ENCODE measurements around the gene AGAP2.
"Not testable (repeated sequence)": the region's sequence is repeated elsewhere in the genome, so short reads cannot be mapped to it uniquely, and the experiment has no call there.

AGAP2 gene

DNA sequence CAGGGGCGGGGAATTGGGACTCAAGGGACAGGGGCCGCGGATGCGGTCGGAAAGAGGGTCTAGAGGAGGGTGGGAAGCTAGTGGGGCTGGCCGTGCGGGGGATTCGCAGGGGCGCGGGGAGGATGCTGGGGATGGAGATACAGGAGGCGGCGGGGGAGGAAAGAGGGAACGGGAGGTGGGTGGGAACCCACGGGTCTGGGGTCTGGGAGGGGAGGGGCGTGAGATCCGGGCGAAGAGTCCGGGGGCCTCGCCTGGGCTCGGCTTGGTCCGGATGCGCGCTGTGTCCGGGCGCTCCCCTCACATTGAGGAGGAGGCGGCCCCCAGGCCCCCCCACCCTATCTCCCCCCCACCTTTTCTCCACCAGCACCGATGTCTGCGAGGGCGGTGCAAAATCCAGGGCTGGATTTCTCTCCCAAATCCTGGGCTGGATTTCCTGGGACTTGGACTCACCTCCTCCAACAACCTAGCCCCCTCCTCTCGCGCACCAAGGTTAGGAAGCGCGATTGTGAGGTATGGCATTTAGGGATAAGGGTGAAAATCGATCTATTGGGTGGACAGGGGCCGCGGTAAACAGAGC is at the start of gene AGAP2:
Gene AGAP2, minus strand, starts transcription at position 82 of the 577 bp plus-strand sequence. CDS start 496 bp downstream, outside the sequence.
- DNase-seq = no peak

DNA sequence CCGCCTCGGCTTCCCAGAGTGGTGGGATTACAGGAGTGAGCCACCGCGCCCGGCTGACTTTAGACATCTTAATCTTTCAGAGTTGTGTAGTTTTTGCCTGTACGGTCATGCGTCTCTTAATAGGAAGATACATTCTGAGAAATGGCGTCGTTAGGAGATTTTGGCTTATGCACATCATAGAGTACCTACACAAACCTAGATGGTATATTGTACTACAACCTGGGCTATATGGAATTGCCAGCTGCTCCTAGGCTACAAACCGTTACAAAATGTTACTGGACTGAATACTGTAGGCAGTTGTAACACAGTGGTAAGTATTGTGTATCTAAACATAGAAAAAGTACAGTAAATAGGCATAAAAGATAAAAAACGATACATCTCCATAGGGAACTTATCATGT is 45.3 kb upstream of the AGAP2 start:
- DNase-seq = no peak

DNA sequence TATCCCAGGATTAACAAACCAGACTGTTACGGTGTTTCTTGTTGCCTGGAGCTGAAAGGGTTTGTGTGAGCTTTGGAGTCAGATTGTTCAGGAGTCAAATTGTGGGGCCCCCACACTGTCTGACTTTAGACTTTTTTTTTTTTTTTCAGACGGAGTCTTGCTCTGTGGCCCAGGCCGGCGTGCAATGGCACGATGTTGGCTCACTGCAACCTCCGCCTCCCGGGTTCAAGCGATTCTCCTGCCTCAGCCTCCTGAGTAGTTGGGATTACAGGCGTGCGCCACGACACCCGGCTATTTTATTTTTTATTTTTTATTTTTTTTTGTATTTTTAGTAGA is 44.9 kb upstream of the AGAP2 start:
- no peak for DNase-seq

DNA sequence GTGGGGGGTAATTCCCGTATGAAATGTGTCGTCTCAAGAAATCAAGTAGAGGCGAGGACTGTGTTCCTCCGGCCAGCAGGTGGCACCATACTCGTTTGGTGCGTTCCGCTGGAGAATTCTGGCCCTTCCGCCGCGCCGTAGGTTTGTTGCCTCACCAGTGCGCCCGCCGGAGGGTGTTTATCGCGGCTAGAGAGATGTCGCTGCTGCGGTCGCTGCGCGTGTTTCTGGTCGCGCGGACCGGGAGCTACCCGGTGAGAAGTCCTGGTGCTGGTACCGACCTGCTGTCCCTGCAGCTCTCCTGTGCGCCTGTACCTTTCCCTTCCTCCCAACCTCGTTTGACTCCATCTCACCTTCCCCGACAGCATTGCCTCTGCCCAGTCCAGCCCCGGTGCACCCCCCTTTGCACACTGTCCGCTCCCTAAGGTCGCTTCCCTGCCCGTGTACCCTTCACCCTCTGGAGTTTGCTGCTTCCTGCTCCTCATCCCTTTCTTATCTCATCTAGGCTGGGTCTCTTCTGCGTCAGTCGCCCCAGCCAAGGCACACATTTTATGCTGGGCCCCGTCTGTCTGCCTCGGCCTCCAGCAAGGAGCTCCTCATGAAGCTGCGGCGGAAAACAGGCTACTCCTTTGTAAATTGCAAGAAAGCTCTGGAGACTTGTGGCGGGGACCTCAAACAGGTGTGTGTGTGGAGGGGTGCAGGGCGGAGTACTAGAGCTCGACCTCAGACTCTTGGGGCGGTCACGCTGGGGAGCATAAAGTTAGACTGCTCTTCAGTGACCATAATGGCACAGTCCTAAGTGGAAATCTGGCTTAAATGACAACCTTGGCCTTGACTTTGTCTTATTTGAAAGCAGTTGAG is 44.3 kb upstream of the AGAP2 start, which contains the start of gene TSFM:
Gene TSFM, plus strand, starts transcription at position 180 of the 858 bp plus-strand sequence. Its CDS starts 15 bp downstream, at position 195.
- DNase-seq = peak; percentile 97

DNA sequence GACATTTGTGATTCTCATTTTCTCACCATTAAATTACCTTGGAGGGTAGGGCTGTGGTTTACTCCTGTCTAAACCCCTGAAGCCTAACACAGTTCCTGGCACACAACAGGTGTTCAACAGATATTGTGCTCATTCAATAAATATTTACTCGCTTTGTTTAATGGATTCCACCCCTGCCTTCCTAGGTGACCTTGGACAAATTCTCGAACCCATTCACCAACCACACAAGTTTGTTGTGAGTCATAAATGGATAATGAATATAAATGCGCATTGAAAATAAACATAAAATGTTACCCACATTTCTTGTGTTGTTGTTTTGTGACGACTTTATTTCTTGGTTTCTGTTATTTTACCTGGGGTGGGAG is 43.7 kb upstream of the AGAP2 start:
- no peak for DNase-seq

DNA sequence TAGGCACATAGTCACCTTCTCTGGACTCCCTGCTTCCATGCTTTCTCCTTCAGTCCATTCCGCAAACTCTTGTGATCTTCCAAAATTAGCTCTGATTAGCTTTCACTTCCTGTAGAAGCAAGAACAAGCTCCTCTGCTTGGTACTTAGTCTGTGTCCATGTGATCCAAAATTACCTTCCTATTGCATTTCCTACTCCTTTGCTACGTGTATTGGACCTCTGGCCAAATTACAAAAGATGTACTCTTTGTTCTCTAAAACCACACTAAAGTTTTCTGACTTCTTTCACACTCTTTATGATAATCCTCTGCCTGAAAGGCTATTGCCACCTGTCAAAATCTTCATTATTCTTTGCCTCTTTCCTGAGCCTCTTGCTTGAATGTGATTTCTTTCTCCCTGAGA is 43.3 kb upstream of the AGAP2 start:
- DNase-seq = no peak

DNA sequence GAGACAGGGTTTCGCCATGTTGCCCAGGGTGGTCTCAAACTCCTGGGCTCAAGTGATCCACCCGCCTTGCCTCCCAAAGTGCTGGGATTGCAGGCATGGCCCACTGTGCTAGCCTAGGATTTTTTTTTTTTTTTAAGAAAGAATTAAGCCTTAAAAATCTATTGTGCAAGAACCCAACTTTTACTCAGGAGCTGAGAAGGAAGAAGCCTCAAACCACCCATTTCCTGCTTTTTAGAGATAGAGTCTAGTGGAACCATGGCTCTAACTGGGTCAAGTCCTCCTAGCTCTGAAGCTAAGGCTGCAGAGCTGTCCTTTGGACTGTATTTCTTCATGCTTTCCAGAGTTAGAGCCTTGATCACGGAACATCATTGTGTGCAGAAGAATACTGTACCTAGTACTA is 42.7 kb upstream of the AGAP2 start:
- no peak for DNase-seq

DNA sequence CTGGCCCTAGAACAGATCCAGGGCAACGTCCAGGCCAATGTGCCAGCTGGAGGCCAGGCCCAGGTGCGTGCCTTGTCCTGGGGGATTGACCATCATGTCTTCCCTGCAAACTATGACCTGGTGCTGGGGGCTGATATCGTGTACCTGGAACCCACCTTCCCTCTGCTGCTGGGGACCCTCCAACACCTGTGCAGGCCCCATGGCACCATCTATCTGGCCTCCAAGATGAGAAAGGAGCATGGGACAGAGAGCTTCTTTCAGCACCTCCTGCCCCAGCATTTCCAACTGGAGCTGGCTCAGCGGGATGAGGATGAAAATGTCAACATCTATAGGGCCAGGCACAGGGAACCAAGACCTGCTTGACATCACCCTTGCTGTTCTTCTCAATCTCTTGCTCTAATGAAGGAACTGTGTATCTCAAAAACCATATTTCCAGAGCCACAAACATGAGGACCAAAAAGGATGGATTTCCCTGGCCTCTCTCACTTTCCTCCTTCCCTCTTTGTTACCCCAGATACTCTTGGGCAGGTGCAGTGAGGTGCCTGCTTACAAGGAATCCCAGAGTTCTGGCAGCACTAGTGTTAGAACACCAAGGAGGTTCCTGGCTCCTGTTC is 41.8 kb upstream of the AGAP2 start:
- no peak for DNase-seq

DNA sequence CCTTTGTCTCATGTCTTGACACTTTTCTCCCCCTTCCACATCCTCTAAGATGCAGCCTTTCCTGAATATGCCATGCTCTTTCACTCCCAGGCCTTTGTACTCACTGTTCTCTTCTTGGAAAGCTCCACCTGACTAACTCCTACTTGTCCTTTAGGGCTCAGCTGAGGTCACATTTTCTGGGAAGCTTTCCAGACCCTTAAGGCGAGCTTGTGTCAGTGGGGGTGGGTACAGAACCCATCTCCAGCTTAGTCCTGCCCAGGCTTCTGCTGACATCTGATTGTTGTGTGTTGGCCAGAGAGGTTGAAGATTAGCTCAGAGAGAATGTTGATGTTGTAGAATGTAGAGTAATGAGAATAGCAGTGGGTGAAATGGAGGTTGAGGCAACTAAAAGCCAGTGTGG is 41.2 kb upstream of the AGAP2 start:
- DNase-seq = no peak

DNA sequence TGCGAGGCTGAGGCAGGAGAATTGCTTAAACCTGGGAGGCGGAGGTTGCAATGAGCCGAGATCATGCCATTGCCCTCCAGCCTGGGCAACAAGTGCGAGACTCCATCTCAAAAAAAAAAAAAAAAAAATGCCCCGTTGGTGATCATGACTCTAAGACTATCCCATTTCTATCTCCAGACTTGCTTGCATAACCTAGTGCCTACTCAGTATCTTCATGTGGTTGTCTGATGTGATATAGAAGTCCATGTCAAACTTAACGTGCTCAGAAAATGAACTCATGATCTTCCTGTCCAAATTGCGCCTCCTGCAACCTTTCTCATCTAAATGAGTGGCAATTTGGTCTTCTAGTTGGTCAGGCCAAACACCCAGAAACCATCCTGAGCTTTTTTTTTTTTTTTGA is 39.4 kb upstream of the AGAP2 start:
- no peak for DNase-seq

DNA sequence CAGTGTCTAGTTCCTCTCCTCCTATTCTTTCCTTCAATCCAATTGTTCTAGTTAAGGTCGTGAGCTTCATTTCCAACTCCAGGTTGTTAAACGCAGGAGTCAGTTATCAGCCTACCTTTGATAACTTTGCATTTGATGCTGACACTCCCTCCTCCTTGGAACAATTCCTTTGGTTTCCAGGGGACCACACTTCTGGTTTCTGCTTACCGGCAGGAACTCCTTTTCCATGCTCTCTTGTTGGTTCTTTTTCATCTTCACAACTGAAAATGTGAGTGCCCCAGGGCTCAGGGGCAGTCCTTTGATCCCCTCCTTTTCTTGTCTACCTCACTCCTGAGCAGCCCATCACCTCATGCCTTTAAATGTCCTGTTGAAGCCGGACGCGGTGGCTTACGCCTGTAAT is 38.8 kb upstream of the AGAP2 start:
- DNase-seq = no peak

DNA sequence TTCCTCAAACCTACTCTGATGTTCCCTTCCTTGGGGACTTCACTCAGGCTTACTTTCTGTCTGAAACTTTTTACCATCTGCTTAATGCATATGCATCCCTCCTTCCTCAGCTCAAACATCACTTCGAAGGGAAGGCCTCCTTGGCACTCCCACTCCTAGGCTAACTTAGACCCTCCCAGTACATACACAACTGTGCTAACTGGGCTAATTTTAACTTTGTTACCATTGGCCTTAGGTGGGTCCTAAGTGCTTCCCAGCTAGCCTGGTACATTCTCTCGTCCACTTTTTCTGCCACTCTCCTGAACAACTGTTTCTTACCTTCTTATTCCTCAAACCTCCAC is 37.7 kb upstream of the AGAP2 start:
- DNase-seq = no peak

DNA sequence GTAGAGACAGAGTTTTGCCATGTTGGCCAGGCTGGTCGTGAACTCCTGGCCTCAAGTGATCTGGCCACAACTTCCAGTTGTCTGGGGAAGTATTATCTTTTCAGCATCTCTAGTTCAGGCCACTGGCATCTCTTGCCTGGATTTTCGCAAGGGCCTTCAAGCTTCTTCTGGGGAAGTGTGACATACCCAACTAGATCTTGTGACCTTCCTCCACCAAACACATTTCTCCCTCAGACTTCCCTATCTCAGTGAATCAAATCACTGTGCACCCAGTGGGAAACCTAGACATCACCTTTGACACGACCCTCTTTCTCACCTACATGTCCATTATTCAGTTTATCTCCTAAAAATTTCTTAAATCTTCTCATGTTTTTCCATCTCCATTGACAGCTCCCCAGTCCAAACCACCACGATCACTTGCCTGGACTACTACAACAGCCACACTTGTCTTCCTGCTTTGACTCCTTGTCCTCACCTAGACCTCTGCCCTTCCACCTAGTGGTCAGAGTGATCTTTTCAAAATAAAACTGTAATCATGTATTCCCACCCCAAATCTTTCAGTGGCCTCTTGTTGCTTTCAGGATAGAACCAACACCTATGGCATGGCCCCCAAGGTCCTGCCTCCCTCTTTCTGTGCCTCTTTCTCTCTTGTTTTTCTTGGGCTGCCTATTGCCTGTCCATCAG is 37.2 kb upstream of the AGAP2 start:
- DNase-seq = no peak

DNA sequence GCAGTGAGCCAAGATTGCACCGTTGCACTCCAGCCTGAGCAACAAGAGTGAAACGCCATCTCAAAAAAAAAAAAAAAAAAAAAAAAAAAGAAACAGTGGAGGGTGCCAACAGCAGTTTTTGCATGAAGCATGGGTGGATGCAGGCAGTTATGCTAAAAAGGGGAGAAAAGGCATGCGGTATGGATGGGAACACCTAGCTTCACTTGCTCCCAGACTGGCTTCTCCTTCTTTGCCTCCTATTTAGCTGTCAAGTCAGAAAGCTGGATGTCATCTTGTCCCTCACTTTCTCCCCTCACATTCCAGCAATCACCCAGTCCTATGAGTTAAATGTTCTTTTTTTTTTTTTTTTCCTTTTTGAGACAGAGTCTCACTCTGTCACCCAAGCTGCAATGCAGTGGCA is 36.5 kb upstream of the AGAP2 start:
- DNase-seq = no peak

DNA sequence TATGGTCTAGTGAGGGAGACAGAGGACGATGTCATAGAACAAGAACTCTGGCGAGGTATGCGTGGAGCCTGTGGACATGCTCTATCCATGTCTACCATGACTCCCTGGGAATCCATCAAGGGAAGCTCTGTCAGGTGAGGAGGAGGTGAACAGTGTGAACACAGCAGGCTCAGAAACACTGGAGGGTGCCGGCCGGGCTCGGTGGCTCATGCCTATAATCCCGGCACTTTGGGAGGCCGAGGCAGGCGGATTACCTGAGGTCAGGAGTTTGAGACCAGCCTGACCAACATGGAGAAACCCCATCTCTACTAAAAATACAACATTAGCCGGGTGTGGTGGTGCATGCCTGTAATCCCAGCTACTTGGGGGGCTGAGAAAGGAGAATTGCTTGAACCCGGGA is 36.1 kb upstream of the AGAP2 start:
- not testable (repeated sequence) for DNase-seq

DNA sequence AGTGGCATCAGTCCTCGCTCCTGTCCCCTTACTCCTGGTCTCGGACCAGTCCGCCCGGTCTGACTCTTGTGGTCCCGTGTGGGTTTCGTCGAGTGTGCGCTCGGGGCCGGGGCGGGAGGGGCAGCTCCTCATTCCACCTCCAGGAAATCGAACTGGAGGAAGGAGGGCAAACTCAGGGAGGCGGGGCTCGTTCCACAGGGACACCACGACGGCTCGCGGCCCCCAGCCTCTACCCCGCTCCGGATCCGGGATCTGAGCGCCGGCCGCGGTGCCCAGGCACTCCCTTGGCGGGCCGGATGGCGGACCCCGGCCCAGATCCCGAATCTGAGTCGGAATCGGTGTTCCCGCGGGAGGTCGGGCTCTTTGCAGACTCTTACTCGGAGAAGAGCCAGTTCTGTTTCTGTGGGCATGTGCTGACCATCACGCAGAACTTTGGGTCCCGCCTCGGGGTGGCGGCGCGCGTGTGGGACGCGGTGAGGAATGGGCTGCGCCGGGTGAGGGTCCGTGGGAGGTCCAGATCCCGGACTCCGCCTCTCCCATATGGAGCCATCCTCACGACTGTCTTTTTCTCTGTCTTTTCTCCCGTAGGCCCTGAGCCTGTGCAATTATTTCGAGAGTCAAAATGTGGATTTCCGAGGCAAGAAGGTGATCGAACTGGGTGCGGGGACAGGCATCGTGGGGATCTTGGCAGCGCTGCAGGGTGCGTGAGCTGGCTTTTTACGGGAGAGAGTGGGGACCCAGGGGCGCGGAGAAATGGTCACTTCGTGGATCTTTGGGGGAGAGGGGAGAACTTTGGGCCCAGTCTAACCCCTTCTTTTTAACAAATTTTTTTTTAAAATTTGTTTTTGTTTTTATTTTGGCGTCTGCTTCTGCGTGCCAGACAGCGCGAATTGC is 34.1 kb upstream of the AGAP2 start, which contains the start of gene EEF1AKMT3:
Gene EEF1AKMT3, plus strand, starts transcription at position 186 of the 894 bp plus-strand sequence. Its CDS starts 111 bp downstream, at position 297.
- peak; percentile 79 for DNase-seq

DNA sequence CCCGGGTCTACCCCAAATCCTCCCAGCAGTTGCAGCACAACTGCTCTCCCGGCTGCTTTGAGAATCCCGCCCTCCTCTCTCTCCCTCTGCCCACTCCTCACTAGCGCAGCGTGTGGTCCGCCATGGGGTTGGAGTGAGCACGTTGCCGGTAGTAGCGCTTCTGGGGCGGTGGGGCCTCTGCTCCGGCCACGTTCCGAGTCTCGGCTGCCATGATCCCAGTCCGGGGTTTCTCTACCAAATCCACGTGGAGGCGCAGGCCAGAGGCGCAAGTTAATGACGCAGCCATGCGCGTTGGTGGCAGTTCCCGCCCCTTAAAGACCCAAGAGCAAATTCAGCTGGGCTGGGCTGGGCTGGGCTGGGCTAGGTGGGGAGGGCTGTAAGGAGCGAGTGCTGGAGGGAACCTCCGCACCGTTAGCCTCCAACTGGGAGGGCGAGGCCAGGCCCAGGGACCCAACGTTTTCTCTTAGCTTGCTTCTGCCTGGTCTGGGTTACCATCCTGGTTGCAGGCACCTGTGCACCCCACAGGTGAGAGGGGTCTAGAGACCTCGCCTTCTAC is 33.4 kb upstream of the AGAP2 start, which contains the start of gene METTL1:
Gene METTL1, minus strand, starts transcription at position 233 of the 556 bp plus-strand sequence. Its CDS starts 22 bp downstream, at position 211.
- DNase-seq = peak; percentile 98

DNA sequence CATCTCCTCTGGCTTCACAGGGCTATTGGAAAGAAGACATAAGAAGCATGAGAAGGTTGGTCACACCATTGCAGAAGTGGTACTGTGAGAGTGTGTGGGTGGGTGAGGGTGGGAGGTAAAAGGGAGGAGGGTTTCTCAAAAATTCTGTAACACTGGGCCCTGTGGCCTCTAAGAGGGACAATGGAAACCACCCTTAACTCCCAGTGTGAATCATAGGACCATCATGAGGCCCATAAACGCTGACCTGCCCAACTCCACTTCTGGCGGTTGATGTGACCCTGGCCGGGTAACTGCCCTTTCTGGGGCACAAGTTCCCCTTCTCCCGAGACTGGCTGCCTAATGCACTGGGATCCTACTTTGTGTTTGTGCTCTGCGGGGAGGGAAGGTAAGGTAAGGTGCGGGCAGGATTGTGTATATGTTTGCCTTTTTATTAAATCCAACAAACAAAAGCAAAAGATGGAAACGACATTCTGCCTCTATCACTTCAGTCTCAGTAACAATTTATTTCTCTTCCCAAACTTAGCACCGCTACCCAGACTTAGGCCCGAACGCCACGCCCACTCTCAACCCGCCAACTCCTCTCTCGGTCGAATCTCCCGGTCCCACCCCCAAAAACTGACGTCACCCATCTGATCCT is 32.8 kb upstream of the AGAP2 start:
- DNase-seq = no peak

DNA sequence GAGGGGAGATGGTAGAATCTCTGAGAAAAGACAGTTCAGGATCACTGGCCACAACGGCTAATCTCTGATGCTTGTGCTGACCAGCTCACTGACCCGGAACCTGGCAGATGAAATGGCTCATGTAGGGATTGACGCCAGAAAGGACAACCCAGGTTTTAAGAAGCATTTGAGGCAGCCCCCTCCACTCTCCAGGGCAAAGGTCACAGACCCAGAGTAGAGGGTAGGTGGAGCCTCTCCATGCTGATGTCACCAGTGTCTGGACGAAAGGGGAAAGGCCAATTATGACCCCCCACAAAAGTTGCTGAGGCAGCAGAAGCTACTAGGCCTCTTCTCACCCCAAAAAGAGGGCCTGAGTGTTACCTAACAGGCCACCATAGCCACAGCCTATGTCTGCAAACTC is 32.2 kb upstream of the AGAP2 start:
- no peak for DNase-seq

DNA sequence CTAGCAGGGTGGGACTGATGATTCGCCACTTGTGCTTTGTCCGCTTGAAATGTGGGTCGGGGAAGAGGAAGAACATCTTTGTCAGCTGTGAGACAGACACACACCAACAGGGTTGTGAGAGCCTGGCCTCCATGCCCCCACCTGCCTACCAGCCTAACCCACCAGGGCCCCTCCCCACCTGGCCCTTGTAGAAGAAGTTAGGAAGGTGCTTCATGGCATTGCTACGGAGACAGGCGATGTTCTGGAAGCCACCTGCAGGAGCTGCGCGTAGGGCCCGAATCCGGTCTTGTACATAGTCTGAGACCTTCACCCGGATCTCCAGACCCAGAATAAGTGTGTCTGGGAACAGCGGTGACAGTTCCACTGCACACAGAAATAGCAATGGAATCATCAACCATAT is 31.1 kb upstream of the AGAP2 start:
- DNase-seq = no peak

DNA sequence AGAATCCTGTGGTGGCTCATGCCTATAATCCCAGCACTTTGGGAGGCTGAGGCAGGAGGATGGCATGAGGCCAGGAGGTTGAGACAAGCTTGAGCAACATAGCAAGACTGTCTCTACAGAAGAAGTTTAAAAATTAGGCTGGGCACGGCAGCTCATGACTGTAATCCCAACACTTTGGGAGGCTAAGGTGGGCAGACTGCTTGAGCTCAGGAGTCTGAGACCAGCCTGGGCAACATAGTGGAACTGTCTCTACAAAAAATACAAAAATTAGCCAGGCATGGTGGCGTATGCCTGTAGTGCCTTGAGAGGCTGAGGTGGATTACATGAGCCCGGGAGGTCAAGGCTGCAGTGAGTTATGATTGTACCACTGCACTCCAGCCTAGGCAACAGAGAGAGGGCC is 29.3 kb upstream of the AGAP2 start:
- DNase-seq = no peak

DNA sequence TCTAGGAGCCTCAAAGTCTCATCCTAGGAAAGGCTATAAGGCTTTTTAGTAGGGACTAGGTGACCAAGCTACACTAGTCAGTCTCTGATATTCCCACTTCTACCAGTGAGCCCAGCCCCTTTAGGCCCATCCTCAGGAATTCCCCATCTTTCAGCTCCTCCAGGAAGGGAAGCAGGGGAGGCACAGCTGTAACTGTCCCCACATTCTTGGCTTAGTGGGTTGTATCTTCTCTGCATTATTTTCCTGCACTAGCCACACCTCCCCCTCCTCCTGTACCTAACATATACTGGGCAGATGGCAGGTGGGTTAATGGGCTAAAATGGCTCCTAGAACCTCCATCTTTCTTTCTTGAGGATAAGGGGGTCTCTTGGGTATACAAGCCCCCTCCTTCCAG is 28.8 kb upstream of the AGAP2 start:
- DNase-seq = no peak
